ENCODE results near the gene FUT6. TPM values are rescaled to one million over a fixed set of nuclear protein-coding genes. Genes with fewer than 3 reads are reported as not detected.
"Not testable (repeated sequence)": the region's sequence is repeated elsewhere in the genome, so short reads cannot be mapped to it uniquely, and the experiment has no call there.

The FUT6 gene
- total RNA-seq, 1 donor from 2014 or later: not detected

GRCh38 chr19:5863030-5863665 is 23.6 kb upstream of the FUT6 start:
- no peaks in the 10 kb centered on the region for H3K4me1 Mint-ChIP-seq
- peaks cover 13% of the 10 kb centered on the region for H3K27me3 Mint-ChIP-seq
- no peaks in the 10 kb centered on the region for H3K9me3 Mint-ChIP-seq
- CTCF ChIA-PET: no interaction called here
- DNase-seq: no peak
- no peaks in the 10 kb centered on the region for H3K36me3 Mint-ChIP-seq (ENCODE audit: low read depth)
- H3K4me3 Mint-ChIP-seq: no peak overlapping the region
- no peak overlapping the region for H3K27ac Mint-ChIP-seq
- TF ChIP-seq CTCF (IDR thresholded peaks at IDR 0.05): no peak
- intact Hi-C loops (cut with micrococcal nuclease): no loop called here
- ATAC-seq (ENCODE audit: low read depth): no peak
- POLR2A ChIA-PET: no interaction called here

- POLR2A ChIA-PET: no interaction called here
Observed at GRCh38 chr19:5857203-5858081, 17.9 kb upstream of the FUT6 start.

GRCh38 chr19:5855151-5855550 is 15.6 kb upstream of the FUT6 start:
- CTCF ChIA-PET; H3K27me3 Mint-ChIP-seq; H3K27ac Mint-ChIP-seq; H3K4me3 Mint-ChIP-seq; H3K4me1 Mint-ChIP-seq; POLR2A ChIA-PET; H3K9me3 Mint-ChIP-seq; intact Hi-C loops (cut with micrococcal nuclease); DNase-seq; H3K36me3 Mint-ChIP-seq (ENCODE audit: low read depth); ATAC-seq (ENCODE audit: low read depth): not testable (repeated sequence)

More at GRCh38 chr19:5857203-5858081, 17.9 kb upstream of the FUT6 start:
- Mint-ChIP-seq H3K36me3 (ENCODE audit: low read depth) (no peaks in the 10 kb centered on the region), H3K27ac (no peak overlapping the region), H3K4me3 (no peak overlapping the region), H3K9me3 (no peaks in the 10 kb centered on the region), H3K27me3 (peaks cover 10% of the 10 kb centered on the region), H3K4me1 (no peaks in the 10 kb centered on the region)
- DNase-seq (no peak), ATAC-seq (ENCODE audit: low read depth) (no peak)
- TF ChIP-seq CTCF (IDR thresholded peaks at IDR 0.05): no peak
- CTCF ChIA-PET: no interaction called here
- intact Hi-C loops (cut with micrococcal nuclease): no loop called here

- H3K27me3 Mint-ChIP-seq; intact Hi-C loops (cut with micrococcal nuclease); H3K36me3 Mint-ChIP-seq (ENCODE audit: low read depth): not testable (repeated sequence)
Observed at GRCh38 chr19:5854121-5854520, 14.6 kb upstream of the FUT6 start.

GRCh38 chr19:5851302-5851701 is 11.8 kb upstream of the FUT6 start, which contains the start of gene FUT3:
Gene FUT3 (minus strand): TSS chr19:5851449.
- H3K4me3 Mint-ChIP-seq: no peak within 1 kb of the TSS
- CTCF ChIA-PET: no interaction called here

More at GRCh38 chr19:5854121-5854520, 14.6 kb upstream of the FUT6 start:
- H3K4me1 Mint-ChIP-seq; H3K4me3 Mint-ChIP-seq; DNase-seq; CTCF ChIA-PET; H3K27ac Mint-ChIP-seq; H3K9me3 Mint-ChIP-seq; POLR2A ChIA-PET; ATAC-seq (ENCODE audit: low read depth): not testable (repeated sequence)

More at GRCh38 chr19:5851302-5851701, 11.8 kb upstream of the FUT6 start, which contains the start of gene FUT3:
- Mint-ChIP-seq H3K9me3 (no peaks in the 10 kb centered on the region), H3K4me1 (no peaks in the 10 kb centered on the region), H3K27ac (no peak within 1 kb of the TSS), H3K27me3 (peaks cover 7% of the 10 kb centered on the region), H3K36me3 (ENCODE audit: low read depth) (no peaks in the 10 kb centered on the region)
- ATAC-seq (ENCODE audit: low read depth): no peak
- POLR2A ChIA-PET: no interaction called here
- DNase-seq: no peak
- intact Hi-C loops (cut with micrococcal nuclease): no loop called here
- no peak for TF ChIP-seq CTCF (IDR thresholded peaks at IDR 0.05)
